HG02840 (cell line): ENCODE data around the gene UNC119.

Source experiments
- ATAC-seq: cut with Tn5 transposase; IDR thresholded peaks from one replicate; pipeline ENCODE4 v1.9.1; 2021; ENCODE audit warnings: mild to moderate bottlenecking, moderate library complexity, moderate number of reproducible peaks; ENCODE audit not compliant: unreplicated experiment, low FRiP score

UNC119 gene

GRCh38 chr17:28573521-28573920, 21.1 kb upstream of the UNC119 start:
- ATAC-seq: no peak

- no peak for ATAC-seq
These were observed 20.6 kb upstream of the UNC119 start for GRCh38 chr17:28573040-28573380.

GRCh38 chr17:28572259-28573039, 20.0 kb upstream of the UNC119 start:
- no peak for ATAC-seq

- peak; percentile 78 for ATAC-seq
These were observed 19.1 kb upstream of the UNC119 start, which contains the start of gene PIGS for GRCh38 chr17:28571361-28572122. TSS of gene PIGS (minus strand) at chr17:28571524. CDS start at chr17:28571496, 28 bp downstream.

GRCh38 chr17:28570716-28571360, 18.4 kb upstream of the UNC119 start:
- peak; percentile 29 for ATAC-seq

GRCh38 chr17:28569446-28569845, 17.0 kb upstream of the UNC119 start:
- ATAC-seq: no peak

GRCh38 chr17:28567604-28568003, 15.2 kb upstream of the UNC119 start:
- no peak for ATAC-seq

- no peak for ATAC-seq
These were observed 11.1 kb upstream of the UNC119 start for GRCh38 chr17:28563475-28563874.

GRCh38 chr17:28555022-28555421, 2.6 kb upstream of the UNC119 start:
- ATAC-seq: no peak

GRCh38 chr17:28554565-28554964, 2.1 kb upstream of the UNC119 start:
- no peak for ATAC-seq

- ATAC-seq: no peak
These were observed 629 bp upstream of the UNC119 start for GRCh38 chr17:28553000-28553505.

GRCh38 chr17:28551421-28552175, 826 bp downstream of the UNC119 start:
- ATAC-seq: no peak

GRCh38 chr17:28550858-28551257, 1.6 kb downstream of the UNC119 start:
- no peak for ATAC-seq

GRCh38 chr17:28549236-28550132, 2.9 kb downstream of the UNC119 start:
- ATAC-seq: no peak

- ATAC-seq: no peak
These were observed 3.9 kb downstream of the UNC119 start for GRCh38 chr17:28548417-28549130.

GRCh38 chr17:28547623-28548416, 4.6 kb downstream of the UNC119 start:
- no peak for ATAC-seq

GRCh38 chr17:28547096-28547622, 5.3 kb downstream of the UNC119 start:
- ATAC-seq: no peak
